Measurements from ENCODE around the gene ULK4.
"Not testable (repeated sequence)": the region's sequence is repeated elsewhere in the genome, so short reads cannot be mapped to it uniquely, and the experiment has no call there.

ULK4 gene

DNA sequence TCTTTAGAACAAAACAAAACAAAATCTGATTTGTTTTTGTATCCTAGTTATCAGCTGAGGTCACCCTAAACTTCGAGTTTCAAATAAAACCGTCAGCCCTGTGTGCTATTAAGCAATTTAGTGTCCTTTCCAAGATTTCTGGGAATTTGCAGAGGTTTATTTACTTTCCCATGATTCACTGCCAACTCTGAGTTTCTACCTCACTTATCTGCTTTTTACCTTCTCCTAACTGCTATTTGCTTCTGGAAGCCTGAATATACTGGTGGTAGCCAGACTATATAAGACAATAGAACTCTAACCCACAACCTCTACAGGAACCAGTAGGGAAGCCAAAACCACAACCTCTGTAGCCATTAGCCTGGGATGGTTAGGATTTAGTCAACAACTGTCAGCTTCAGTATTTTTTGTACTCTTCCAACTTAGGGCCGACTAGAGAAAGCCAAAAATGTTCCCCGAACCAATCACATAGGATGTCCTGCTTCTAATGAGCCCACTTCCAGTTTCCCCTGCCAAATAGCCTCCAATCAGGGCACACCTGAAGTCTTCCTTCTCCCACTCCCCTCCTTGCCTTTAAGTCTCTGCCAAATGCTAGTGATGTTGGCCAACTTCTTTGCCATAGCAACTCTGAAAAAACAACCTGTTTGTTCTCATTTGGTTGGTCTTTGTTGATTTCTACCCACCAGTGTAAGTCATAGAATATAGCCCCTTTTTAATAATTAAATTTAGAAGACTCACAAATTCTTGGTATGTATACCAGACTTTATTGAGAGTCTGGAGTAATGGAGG is 273.1 kb downstream of the ULK4 start:
- DNase-seq (ENCODE audit: low spot score) = no peak

DNA sequence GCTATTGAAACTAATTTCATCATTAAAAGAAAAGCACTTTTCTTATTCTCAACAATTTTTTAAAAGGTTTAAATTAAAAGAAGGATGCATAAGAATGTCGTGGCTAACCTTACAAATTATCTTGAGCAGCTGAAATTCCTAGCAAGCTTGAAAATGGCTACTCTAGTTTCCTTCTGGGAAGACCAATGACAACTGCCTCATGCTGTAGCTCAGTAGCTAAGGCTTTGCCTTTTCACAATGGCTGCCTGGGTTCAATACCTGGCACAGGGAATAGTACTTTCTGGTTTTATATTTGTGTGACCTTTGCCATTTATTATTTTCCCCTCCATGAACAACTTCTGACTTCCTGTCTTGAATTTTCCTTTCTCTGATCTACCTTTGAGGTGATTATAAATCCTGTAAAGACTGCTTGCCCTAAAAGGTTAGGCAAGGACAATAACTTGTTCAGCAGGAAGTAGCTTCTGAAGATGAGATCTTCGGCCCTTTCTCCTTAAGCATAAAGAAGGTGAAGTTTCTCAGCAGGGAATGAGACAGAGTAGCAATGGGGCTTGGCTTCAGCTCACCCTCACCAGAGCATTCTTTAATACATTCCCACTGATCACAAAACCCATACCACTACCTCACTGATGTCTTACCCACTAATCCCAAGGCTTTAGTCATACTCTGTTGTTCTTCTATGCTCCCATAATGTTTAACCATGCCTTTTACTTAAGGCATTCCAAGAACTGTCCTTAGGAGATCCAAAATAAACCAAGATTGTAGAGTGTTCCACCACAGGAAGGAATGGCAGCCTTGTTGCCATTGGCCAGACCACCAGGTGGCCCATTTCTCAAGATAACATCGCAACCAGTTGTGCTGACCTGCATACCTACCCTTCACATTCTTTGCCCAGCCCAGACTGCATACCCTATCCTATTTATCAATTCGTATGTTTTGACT is 276.8 kb downstream of the ULK4 start:
- DNase-seq (ENCODE audit: low spot score) = no peak

DNA sequence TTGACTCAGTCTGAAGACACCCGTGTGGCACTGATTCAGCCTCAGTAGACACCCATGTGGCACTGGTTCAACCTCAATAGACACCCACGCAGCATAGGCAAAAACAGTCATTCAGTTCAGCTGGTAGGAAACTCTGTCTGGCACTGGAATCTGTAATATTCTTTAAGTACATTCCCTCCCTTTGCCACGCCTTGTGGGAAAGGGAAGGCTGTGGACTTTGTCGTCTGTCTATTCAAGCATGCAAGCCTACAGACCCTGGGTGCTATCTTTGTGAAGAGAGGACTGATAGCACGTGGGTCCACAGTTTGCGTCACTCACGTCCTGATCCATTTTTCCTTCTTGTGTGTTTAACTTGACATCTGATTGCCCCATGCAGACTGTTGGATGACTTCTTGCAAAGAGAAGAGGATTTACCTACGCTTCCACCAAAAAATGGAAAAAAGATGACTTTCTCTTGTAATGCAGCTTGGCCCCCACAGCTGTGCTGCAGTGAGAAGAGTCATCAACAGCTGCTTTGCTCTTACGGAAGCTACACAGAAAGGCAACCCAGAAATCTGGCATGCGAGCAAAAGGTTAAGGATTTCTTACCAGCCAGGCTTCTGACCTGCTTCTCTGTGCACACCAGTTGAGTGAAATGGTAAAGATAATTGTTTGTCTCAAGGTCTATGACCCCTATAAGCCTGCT is 278.1 kb downstream of the ULK4 start:
- no peak for DNase-seq (ENCODE audit: low spot score)

DNA sequence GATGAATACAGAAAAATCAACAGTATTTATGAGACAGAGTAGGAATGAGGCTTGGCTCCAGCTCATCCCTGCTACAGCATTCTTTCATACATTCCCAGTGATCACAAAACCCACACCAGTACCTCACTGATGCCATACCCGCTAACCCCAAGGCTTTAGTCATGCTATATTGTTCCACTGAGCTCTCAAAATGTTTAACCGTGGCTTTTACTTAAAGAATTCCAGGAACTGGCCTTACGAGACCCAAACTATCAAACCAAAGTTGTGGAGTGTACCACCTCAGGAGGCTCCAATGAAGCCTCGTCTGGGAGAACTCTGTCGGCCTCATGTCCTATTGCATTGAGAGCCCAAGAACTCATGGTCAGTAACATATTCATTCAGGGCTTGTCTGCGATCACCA is 278.9 kb downstream of the ULK4 start:
- DNase-seq (ENCODE audit: low spot score) = no peak

DNA sequence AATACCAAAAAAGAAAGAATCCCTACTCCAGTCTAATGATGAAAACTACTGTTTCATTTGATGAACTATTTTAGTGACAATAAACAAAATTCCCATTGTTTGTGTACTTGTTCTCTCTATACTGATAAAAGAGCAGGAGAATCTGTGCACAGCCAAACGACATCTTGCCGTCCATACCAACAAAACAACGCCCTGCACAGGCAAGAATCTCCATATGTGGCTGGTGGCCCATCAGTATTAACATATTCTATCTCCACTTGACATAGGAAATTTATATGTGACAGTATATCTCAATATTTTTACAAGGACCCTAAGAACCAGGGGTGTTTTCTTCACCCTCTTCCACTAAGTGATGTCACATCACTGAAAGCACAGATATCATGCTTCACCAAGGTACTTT is 279.5 kb downstream of the ULK4 start:
- no peak for DNase-seq (ENCODE audit: low spot score)

DNA sequence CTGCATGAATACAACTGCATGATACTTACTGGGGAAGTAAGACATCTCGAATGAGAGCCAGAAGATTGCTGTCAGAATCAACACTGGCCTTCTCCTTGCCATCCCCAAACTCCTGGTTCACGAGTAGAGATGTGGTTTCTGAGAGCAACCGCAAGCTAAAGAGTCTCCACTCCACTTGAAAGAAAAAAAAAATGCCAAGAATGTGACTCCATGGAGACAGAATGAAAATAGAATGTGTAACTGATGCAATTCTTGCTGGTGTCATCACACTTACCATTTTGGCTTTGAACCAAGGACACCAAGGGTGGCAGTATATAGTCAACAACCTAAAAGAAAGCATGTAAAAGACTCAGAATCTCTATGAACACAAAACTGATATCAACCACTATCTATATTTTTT is 280.4 kb downstream of the ULK4 start:
- DNase-seq (ENCODE audit: low spot score) = no peak

DNA sequence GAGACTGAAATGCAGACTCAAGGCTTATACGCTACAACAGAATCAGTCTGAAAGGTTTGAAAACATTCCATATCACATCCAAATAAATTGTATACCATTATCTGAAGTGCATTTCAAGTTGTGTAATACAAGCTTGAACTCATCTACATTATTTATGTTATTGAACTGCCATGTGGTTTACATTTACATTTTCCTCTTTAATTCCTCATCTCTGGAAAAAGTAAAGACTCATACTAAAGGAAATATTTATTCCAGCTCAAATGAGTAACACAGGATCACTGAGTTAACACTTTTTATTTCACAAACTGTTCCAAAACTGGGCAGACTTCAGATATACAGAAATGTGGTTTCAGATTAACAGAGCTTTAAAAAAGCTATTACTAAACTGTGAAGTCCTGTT is 282.5 kb downstream of the ULK4 start:
- DNase-seq (ENCODE audit: low spot score) = no peak

DNA sequence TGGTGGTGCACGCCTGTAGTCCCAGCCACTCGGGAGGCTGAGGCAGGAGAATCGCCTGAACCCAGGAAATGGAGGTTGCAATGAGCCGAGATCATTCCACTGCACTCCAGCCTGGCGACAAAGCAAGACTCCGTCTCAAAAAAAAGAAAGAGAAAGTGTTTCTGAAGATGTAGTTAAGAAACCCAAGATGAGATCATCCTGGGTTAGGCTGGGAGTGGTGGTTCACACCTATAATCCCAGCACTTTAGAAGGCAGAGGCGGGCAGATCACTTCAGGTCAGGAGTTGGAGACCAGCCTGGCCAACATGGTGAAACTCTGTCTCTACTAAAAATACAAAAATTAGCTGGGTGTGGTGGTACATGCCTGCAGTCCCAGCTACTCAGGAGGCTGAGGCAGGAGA is 286.8 kb downstream of the ULK4 start:
- DNase-seq (ENCODE audit: low spot score) = not testable (repeated sequence)

DNA sequence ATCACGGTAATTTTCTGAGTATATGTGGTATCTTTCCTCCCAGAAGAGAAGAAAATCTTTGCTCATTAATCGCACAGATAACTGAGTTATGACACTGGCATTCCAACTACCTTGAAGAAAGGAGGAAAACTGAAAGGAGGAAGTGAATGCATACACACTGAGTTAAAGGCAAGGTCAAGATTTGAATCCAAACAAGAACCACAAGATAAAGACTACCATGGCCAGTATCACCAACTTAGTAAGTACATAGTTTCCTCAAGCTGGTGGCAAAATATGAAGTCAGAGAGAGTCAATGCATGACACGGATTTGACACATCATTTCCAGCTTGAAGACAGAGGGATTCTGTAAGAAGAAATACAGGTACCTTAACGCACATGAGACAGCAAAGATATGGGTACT is 287.5 kb downstream of the ULK4 start:
- DNase-seq (ENCODE audit: low spot score) = no peak

DNA sequence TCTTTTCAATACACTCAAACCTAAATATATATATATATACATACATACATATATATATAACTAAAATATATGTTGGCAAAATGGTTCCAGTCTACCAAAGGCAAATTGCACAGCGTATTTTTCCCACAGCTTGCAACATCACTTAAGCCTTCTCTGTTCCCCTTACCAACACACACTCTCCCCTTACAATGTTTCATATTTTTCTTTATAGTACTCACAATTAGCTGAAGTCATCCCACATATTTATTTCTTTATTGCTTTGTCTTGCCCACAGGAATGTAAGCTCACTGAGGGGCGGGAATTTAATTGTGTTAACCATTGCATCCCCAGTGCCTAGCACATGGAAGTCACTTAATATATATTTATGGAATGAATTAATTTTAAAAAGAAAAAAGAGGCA is 288.3 kb downstream of the ULK4 start:
- DNase-seq (ENCODE audit: low spot score) = no peak

DNA sequence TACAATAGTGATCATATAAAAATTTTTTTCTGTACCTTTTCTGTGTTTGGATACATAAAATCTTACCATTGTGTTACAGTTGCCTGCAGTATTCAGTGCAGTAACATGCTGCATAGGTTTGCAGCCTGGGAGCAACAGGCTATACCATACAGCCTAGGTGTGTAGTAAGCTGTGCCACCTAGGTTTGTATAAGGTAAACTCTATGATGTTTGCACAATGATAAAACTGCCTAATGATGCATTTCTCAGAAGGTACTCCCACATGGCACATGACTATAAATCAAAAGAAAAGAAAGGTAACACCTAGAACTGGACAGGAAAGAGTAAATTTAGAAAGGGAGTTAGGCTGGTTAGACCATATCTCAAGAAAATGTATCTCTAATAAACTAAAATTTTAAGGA is 293.5 kb downstream of the ULK4 start:
- no peak for DNase-seq (ENCODE audit: low spot score)

DNA sequence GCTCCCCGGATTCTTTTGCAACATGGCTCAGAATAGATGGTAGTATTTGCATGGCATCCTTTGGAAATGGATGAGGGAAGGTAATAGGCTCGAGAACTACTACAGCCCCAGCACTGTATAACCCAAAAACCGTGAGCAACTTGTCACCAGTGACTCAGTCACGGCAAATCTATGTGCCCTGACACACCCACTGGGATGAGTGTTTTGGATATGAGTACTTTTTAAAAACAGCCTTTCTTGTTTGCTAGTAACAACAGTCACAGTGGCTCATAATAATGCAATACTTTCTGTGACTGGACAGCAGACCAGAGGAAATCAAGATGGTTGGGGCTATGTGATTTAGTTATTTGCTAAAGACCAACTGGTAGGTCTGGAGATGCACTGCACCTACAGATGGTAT is 299.6 kb downstream of the ULK4 start:
- no peak for DNase-seq (ENCODE audit: low spot score)

DNA sequence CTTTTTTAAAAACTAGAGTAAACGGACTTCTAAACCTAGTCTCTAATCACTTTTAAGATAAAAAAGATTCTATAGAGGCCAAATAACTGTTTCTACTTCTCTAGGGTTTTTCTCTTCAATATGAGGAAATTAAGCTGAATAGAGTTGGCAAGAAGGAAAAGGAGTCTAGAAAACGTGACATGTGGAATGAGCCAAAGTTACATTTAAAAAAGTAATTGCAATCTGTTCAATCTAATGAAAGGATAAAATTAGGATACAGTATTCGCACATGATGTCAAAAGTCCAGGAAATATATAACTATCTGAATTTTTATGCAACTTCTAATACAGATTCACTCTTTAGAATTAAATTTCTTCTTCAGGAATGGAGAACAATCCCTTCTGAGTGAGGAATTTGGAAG is 300.1 kb downstream of the ULK4 start:
- no peak for DNase-seq (ENCODE audit: low spot score)

DNA sequence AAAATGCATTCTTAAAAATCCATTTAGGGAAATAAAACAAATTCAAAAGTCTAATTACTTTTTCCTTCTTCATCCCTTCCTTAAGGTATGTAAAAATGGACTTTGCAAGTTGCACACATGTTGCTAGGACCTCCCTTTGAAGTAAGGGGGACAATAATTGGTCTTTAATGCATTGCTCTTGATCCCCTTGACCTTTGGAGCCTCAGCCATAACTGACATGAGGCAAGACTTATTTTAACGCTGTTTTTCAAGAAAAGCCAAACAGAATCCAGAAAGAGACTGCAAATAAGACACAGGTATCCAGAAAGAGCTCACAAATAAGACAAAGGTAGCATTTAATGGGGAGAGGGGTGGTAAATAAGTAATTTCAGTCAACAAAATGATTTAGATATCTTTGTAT is 301.4 kb downstream of the ULK4 start:
- DNase-seq (ENCODE audit: low spot score) = no peak

DNA sequence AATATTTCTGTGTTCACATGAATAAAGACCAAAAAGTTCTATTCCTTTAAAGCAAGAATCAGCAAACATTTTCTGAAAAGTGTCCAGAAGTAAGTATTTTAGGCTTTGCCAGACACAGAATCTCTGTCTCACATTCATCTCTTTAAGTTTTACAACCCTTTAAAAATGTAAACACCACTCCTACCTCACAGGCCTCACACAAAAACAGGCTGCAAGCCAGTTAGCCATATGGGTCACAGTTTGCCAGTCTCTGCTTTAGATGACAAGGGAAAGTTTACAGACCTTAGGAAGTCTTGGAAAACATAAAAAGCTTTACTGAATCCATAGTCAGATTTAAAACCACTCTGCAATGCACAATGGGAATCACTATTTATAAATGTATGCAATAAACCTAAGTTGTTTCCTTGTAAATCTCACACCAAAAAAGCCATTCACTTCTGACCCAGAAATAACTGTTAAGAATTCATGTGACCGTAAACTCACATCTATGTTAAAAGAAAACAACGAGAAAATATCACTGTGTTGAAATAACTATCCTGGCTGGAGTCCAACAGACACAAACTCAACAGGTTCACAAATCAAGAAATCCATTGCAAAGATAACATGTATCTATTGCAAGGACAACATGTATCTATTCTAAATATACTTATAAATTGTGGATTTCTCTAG is 308.2 kb downstream of the ULK4 start:
- no peak for DNase-seq (ENCODE audit: low spot score)

DNA sequence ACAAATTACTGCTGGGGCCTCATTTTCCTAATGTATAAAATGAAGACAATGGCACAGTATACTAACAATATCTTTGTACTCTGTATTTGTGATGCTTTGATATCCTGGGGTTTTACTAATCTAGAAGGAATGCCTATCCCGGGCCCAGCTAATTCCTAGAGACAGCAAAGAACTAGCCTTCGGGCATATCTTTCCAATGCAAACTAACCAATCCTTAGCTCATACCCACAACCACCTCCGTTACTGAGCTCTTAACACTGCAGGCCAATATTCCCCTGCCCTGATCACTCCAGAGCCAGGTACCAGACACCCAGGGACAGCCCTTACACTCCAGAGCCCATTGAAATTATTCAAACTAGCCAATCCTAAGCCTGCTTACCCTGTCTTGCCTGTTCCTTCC is 309.0 kb downstream of the ULK4 start:
- DNase-seq (ENCODE audit: low spot score) = no peak

DNA sequence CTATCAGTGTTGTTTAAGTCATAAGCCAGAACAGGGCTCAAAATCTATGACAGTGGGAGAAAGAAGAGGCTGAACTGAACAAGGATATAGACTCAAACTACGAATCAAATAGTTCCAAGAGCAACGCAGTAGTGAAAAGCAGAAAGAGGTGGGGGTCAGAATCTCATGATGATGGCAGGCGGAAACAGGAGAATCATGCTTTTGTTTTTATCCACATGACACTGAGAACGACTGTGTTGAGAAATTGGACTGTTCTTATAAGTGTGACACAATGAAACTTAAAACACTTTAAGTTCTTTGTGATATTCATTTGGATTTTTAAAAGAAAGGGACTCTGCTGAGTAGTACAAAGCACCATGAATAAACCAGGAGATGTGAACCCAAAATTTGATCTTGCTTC is 309.4 kb downstream of the ULK4 start:
- DNase-seq (ENCODE audit: low spot score) = no peak

DNA sequence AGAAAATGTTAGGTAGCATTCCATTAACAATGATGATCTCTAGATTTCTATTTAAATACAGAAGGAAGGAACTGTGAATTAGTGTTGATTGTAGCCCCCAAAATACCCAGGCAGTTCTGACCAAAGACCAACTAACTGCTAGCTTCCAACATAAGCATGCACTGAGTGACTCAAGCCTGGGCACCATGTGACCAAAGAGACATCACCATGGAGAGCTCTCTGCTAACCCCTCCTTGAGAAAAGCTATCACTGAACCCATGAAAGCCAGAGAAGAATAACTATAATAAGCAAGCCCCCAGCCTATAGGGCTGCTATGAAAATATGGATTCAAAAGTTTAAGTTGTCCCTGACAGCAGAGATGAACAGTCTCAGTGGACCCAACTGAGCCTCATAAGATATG is 310.2 kb downstream of the ULK4 start:
- no peak for DNase-seq (ENCODE audit: low spot score)

DNA sequence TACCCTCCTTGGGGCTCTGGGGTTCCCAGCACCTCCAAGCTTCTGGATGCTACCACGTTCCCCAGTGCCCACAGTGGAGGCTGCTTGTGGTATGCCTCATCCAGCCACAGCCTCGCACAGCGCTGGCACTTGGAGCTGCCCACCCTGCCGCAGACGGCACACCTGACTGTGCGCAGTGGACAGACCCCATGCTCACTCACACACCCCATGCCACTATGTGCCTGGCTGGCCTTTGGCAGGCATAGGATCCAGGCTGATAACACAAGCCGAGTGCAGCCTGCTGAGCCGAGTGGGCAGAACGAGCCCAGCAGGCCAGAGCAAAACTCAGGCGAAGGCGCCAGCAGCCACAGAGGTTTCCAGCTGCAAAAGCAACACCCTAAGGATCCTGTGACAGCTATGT is 311.5 kb downstream of the ULK4 start:
- no peak for DNase-seq (ENCODE audit: low spot score)

DNA sequence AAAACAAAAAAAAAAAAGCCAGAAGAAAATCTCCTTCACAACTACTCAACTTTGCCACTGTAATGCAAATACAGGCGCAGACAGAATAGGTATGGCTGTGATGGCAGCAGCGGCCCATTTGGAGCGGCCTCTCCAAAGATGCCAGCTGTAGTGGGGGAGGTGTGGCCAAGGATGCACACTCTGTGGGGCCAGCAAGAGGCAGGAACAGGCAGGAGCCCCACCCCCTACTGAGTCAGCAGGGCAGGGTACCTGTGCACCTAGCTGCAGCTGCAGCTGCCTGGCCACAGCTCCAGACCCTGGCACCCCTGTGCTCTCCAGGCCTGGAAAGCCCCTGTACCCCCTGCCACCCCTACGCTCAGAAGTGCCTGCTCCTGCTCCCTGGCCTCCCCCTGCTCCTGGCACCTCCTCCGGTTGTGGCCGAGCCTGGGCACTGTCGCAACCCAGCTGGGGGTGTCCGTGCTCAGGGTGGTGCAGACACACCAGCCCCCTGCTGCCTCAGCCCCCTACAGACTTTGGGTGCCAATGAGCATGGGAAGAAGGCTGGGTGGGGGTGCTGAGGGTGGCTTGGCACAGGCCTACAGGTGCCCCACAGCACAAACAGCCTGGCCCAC is 312.7 kb downstream of the ULK4 start:
- DNase-seq (ENCODE audit: low spot score) = no peak

DNA sequence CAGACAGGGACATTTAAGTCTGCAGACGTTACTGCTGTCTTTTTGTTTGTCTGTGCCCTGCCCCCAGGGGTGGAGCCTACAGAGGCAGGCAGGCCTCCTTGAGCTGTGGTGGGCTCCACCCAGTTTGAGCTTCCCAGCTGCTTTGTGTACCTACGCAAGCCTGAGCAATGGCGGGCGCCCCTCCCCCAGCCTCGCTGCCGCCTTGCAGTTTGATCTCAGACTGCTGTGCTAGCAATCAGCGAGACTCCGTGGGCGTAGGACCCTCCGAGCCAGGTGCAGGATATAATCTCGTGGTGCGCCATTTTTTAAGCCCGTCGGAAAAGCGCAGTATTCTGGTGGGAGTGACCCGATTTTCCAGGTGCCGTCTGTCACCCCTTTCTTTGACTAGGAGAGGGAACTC is 314.2 kb downstream of the ULK4 start:
- DNase-seq (ENCODE audit: low spot score) = not testable (repeated sequence)

DNA sequence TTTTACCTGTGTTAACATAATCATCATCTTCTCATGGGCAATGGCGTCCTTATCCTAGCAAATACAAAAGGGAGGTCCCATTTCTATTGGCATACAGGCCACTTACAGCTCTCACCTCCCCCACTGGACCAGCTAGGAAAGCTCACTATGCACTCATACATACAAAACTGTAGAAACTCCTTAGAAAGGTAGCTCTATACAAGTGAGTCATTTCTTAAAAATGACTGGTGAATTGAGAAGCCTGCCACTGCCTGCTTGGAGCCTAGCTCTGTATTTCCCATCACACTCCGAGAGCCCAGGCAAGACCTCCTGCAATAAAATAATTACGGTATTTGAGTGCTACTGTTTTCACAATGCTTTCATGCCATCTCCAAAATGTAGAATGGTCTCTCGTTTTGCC is 321.8 kb downstream of the ULK4 start:
- DNase-seq (ENCODE audit: low spot score) = no peak
